Chondrocyte (in vitro differentiated cells): ENCODE results near the gene LDB1. TPM values are rescaled to one million over a fixed set of nuclear protein-coding genes. Genes with fewer than 3 reads are reported as not detected.
A peak's percentile ranks its signal among the peaks of the same experiment; 100 is the strongest.

Source experiments
- DNase-seq: peaks from one replicate; pipeline ENCODE4 v3.0.0; 2021; ENCODE audit warnings: mixed read lengths, low spot score
- H3K27ac Mint-ChIP-seq: one replicate; pipeline ENCODE4 v1.8.0; 2021; ENCODE audit warnings: mild to moderate bottlenecking, moderate library complexity, mixed read lengths; ENCODE audit not compliant: unreplicated experiment
- H3K27me3 Mint-ChIP-seq: 2 replicates; pipeline ENCODE4 v1.8.0; 2021; ENCODE audit warnings: low read depth, mixed read lengths
- H3K36me3 Mint-ChIP-seq: 2 replicates; pipeline ENCODE4 v1.8.0; 2021; ENCODE audit warnings: low read depth, mixed read lengths
- H3K4me1 Mint-ChIP-seq: 2 replicates; pipeline ENCODE4 v1.8.0; 2021; ENCODE audit warnings: low read depth, mild to moderate bottlenecking, mixed read lengths
- H3K4me3 Mint-ChIP-seq: one replicate; pipeline ENCODE4 v1.8.0; 2021; ENCODE audit warnings: mild to moderate bottlenecking, moderate library complexity, mixed read lengths; ENCODE audit not compliant: unreplicated experiment
- H3K9me3 Mint-ChIP-seq: 2 replicates; pipeline ENCODE4 v1.8.0; 2021; ENCODE audit warnings: low read depth, mixed read lengths
- CTCF ChIP-seq: fragments of 200-600 bp; sonication (generic); IDR thresholded peaks from 2 replicates; pipeline ENCODE4 v1.5.0; 2021; ENCODE audit warnings: antibody characterized with exemption, mild to moderate bottlenecking, moderate library complexity
- total RNA-seq: library from RNA; stranded (reverse); gene quantifications from 3 replicates; pipeline ENCODE4 v1.2.1, GENCODE V29; 2021

Gene LDB1
- total RNA-seq, 1 donor from 2014 or later: 65.7 TPM

GRCh38 chr10:102133373-102134195, 13.4 kb upstream of the LDB1 start:
- no peaks in the 10 kb centered on the region for H3K9me3 Mint-ChIP-seq
- peaks cover 40% of the 10 kb centered on the region for H3K4me1 Mint-ChIP-seq
- no peaks in the 10 kb centered on the region for H3K27me3 Mint-ChIP-seq
- H3K4me3 Mint-ChIP-seq: peak overlapping the region; percentile 92
- DNase-seq: peak; percentile 94
- TF ChIP-seq CTCF: no peak
- H3K27ac Mint-ChIP-seq: peak overlapping the region; percentile 98
- peaks cover 5% of the 10 kb centered on the region for H3K36me3 Mint-ChIP-seq

- Mint-ChIP-seq H3K27me3 (no peaks in the 10 kb centered on the region), H3K4me3 (peak within 1 kb of the TSS; percentile 92), H3K27ac (peak within 1 kb of the TSS; percentile 98), H3K4me1 (peaks cover 47% of the 10 kb centered on the region), H3K9me3 (no peaks in the 10 kb centered on the region), H3K36me3 (peaks cover 3% of the 10 kb centered on the region)
- TF ChIP-seq CTCF: peak; percentile 99
- DNase-seq: peak; percentile 100
These were observed 12.6 kb upstream of the LDB1 start, which contains the start of gene PPRC1 for GRCh38 chr10:102132563-102133372. PPRC1 (plus strand) TSS chr10:102133040; CDS start chr10:102133069, 29 bp downstream.

- no peaks in the 10 kb centered on the region for H3K27me3 Mint-ChIP-seq
- H3K4me3 Mint-ChIP-seq: peak overlapping the region; percentile 92
- TF ChIP-seq CTCF: no peak
- no peaks in the 10 kb centered on the region for H3K9me3 Mint-ChIP-seq
- peaks cover 42% of the 10 kb centered on the region for H3K4me1 Mint-ChIP-seq
- DNase-seq: no peak
- H3K27ac Mint-ChIP-seq: peak overlapping the region; percentile 51
- H3K36me3 Mint-ChIP-seq: peaks cover 3% of the 10 kb centered on the region
These were observed 12.0 kb upstream of the LDB1 start for GRCh38 chr10:102132193-102132562.

- Mint-ChIP-seq H3K27ac (peak overlapping the region; percentile 54), H3K36me3 (peaks cover 3% of the 10 kb centered on the region), H3K4me1 (peaks cover 36% of the 10 kb centered on the region), H3K9me3 (no peaks in the 10 kb centered on the region), H3K4me3 (no peak overlapping the region), H3K27me3 (no peaks in the 10 kb centered on the region)
- no peak for TF ChIP-seq CTCF
- DNase-seq: no peak
These were observed 11.4 kb upstream of the LDB1 start for GRCh38 chr10:102131286-102132170.
